Bladder microvascular endothelial cell (primary cell): Measurements from ENCODE around the gene RAB39B. TPM values are rescaled to one million over a fixed set of nuclear protein-coding genes. Genes with fewer than 3 reads are reported as not detected.

ENCODE experiments used
- total RNA-seq: library from RNA; depleted of rRNA; stranded (reverse); fragments of >200 nt; gene quantifications from 2 replicates; pipeline ENCODE4 v1.2.3, GENCODE V29; 2014

The RAB39B gene
- under 0.01 and 0.38 TPM in 2 replicates for total RNA-seq

GRCh38 chrX:155263854-155264628, at the start of gene RAB39B:
TSS of gene RAB39B (minus strand) at chrX:155264491. CDS start at chrX:155264288, 203 bp downstream.

GRCh38 chrX:155216179-155216939, 47.9 kb downstream of the RAB39B start, which contains the start of gene VBP1:
TSS of gene VBP1 (plus strand) at chrX:155216460. CDS start at chrX:155216483, 23 bp downstream.

Other genes starting within 250 kb of the RAB39B start
- gene F8, start 241.8 kb downstream of the RAB39B start, total RNA-seq, result 2.4 and 3.1 TPM in 2 replicates
- gene FUNDC2, start 237.6 kb downstream of the RAB39B start, total RNA-seq, result 32.5 and 87.5 TPM in 2 replicates
- 3.9 and 5.3 TPM in 2 replicates for gene CMC4, start 193.4 kb downstream of the RAB39B start, total RNA-seq
- 14.2 and 16.2 TPM in 2 replicates for gene MTCP1, start 193.4 kb downstream of the RAB39B start, total RNA-seq
- gene BRCC3, start 193.0 kb downstream of the RAB39B start, total RNA-seq, result 12.6 and 15.2 TPM in 2 replicates
- gene VBP1, start 48.0 kb downstream of the RAB39B start, total RNA-seq, result 55.2 and 56.5 TPM in 2 replicates
- 5.4 and 10.4 TPM in 2 replicates for gene CLIC2, start 70.1 kb upstream of the RAB39B start, total RNA-seq
- gene F8A2, start 117.6 kb upstream of the RAB39B start, total RNA-seq, result not detected in 2 replicates
- gene F8A3, start 194.1 kb upstream of the RAB39B start, total RNA-seq, result 0.76 and 1.1 TPM in 2 replicates